22Rv1 (cell line): ENCODE measurements around the gene NPC1.

ENCODE experiments used
- CTCF ChIP-seq: fragments of 450-650 bp; IDR thresholded peaks from 2 replicates; pipeline ENCODE4 v1.5.1; 2017; ENCODE audit warnings: mild to moderate bottlenecking
- ZFX ChIP-seq: fragments of 450-650 bp; IDR thresholded peaks from 2 replicates; pipeline ENCODE4 v1.6.1; 2017; ENCODE audit warnings: antibody characterized with exemption, borderline replicate concordance

DNA sequence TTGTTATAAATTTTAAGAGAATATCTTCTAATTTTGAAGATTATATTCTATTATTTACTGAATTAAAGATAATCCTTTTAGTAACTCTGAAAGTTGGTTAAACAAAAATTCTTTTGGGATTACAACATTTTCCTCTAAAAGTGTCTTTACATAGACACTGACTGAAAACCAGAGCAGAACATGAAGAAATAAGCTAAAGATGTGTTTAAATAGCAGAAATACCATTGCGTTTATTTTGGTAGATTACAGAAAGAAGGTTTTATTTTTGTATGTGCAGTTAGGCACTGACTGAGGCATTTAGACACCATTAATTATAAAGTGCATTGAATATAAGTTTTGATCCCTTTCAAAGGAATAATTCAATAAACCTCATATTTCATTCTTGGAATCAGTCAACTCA, 13.5 kb upstream of the NPC1 start:
- TF ChIP-seq CTCF (no peak), ZFX (no peak)
